GM10266 (cell line): ENCODE data around the gene ERC1.

Experiments used
- DNase-seq: peaks from one replicate; pipeline ENCODE4 v3.0.0; 2012; ENCODE audit errors: extremely low spot score
- CTCF ChIP-seq: IDR thresholded peaks from 2 replicates; pipeline ENCODE4 v1.5.1; 2012; ENCODE audit warnings: mild to moderate bottlenecking, low read depth; ENCODE audit not compliant: control insufficient read depth, insufficient read depth; ENCODE audit errors: missing control alignments

Gene ERC1

GRCh38 chr12:1034243-1034642 lies 43.2 kb downstream of the ERC1 start:
- no peak for TF ChIP-seq CTCF
- DNase-seq = no peak

- no peak for TF ChIP-seq CTCF
- no peak for DNase-seq
These were observed 43.9 kb downstream of the ERC1 start for GRCh38 chr12:1034751-1035457.

GRCh38 chr12:1041478-1041877 lies 50.5 kb downstream of the ERC1 start:
- no peak for DNase-seq
- no peak for TF ChIP-seq CTCF

GRCh38 chr12:1044199-1044598 lies 53.2 kb downstream of the ERC1 start:
- DNase-seq = no peak
- TF ChIP-seq CTCF = no peak

GRCh38 chr12:1044696-1045095 lies 53.7 kb downstream of the ERC1 start:
- DNase-seq = no peak
- no peak for TF ChIP-seq CTCF

- DNase-seq = no peak
These were observed 55.7 kb downstream of the ERC1 start for GRCh38 chr12:1046727-1047126.

More at GRCh38 chr12:1046727-1047126, 55.7 kb downstream of the ERC1 start:
- TF ChIP-seq CTCF = no peak
